ENCODE results near the gene IFT172. TPM values are rescaled to one million over a fixed set of nuclear protein-coding genes. Genes with fewer than 3 reads are reported as not detected.

The IFT172 gene
- total RNA-seq, 4 donors from 2014 or later = 9.7 to 63.1 (median 48.2) TPM

DNA sequence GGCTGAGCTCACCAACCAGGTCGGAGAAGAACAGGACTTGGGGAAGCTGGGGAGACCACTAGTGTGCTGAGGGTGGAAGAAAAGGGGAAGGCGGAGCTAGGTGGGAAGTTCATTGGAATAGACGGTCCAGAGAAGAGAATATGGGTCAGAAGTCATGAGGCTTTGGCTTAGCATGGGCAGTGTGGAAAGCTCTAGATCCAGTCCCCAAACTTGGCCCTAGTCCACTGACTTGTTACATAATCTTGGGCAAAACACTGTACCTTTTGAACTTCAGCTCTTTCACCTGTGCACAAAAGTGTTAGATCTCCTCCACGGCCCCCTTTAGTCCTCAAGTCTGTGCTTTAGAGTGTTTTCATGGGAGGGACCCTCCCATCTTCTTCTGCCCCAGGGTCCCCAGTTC is 17.8 kb upstream of the IFT172 start:
- Histone ChIP-seq H3K36me3 (no peaks in the 10 kb centered on the region), H3K27me3 (no peaks in the 10 kb centered on the region), H3K4me3 (no peak overlapping the region), H3K4me1 (no peaks in the 10 kb centered on the region), H3K27ac (no peak overlapping the region), H3K9me3 (no peaks in the 10 kb centered on the region)
- TF ChIP-seq POLR2A (IDR thresholded peaks at IDR 0.05) (no peak), CTCF (IDR thresholded peaks at IDR 0.05) (no peak)
- no peak for DNase-seq
- intact Hi-C loops (cut with DNase I; ENCODE audit: low total_unique reads) = no loop called here

DNA sequence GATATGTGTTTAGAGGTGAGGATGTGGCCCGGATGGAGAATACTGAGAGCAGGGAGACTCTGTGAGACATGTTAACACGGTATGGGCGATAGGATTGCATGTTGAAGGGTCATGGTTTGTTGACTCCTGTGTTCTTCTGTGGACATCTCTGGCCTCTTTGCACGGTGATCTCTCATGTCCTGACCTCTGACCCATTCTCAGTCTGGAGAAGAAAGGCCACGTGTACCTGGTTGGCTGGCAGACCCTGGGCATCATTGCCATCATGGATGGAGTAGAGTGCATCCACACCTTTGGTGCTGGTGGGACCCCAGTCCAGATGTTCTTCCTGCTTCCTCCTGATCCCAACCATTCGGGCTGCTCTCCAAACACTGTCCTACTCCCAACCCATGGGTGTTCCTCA is 17.0 kb upstream of the IFT172 start:
- Histone ChIP-seq H3K27ac (no peak overlapping the region), H3K36me3 (no peaks in the 10 kb centered on the region), H3K4me3 (no peak overlapping the region), H3K4me1 (no peaks in the 10 kb centered on the region), H3K9me3 (no peaks in the 10 kb centered on the region), H3K27me3 (no peaks in the 10 kb centered on the region)
- intact Hi-C loops (cut with DNase I; ENCODE audit: low total_unique reads) = no loop called here
- TF ChIP-seq POLR2A (IDR thresholded peaks at IDR 0.05) (no peak), CTCF (IDR thresholded peaks at IDR 0.05) (no peak)
- DNase-seq = no peak

GRCh38 chr2:27502142-27502541 is 12.6 kb upstream of the IFT172 start:
- TF ChIP-seq CTCF (IDR thresholded peaks at IDR 0.05) (no peak), POLR2A (IDR thresholded peaks at IDR 0.05) (no peak)
- intact Hi-C loops (cut with DNase I; ENCODE audit: low total_unique reads) = no loop called here
- Histone ChIP-seq H3K4me1 (no peaks in the 10 kb centered on the region), H3K27ac (no peak overlapping the region), H3K27me3 (no peaks in the 10 kb centered on the region), H3K9me3 (no peaks in the 10 kb centered on the region), H3K36me3 (no peaks in the 10 kb centered on the region), H3K4me3 (no peak overlapping the region)
- DNase-seq = no peak

- no peaks in the 10 kb centered on the region for H3K9me3 ChIP-seq
- H3K4me3 ChIP-seq = no peak overlapping the region
- TF ChIP-seq POLR2A (IDR thresholded peaks at IDR 0.05) (no peak), CTCF (IDR thresholded peaks at IDR 0.05) (no peak)
- H3K4me1 ChIP-seq = no peaks in the 10 kb centered on the region
- H3K27ac ChIP-seq = no peak overlapping the region
- no peaks in the 10 kb centered on the region for H3K36me3 ChIP-seq
- no peak for DNase-seq
- intact Hi-C loops (cut with DNase I; ENCODE audit: low total_unique reads) = no loop called here
- no peaks in the 10 kb centered on the region for H3K27me3 ChIP-seq
Observed at GRCh38 chr2:27501042-27501441, 11.5 kb upstream of the IFT172 start.

- no peaks in the 10 kb centered on the region for H3K36me3 ChIP-seq
- H3K27me3 ChIP-seq = no peaks in the 10 kb centered on the region
- intact Hi-C loops (cut with DNase I; ENCODE audit: low total_unique reads) = no loop called here
- TF ChIP-seq POLR2A (IDR thresholded peaks at IDR 0.05) (no peak), CTCF (IDR thresholded peaks at IDR 0.05) (no peak)
- no peaks in the 10 kb centered on the region for H3K4me1 ChIP-seq
- no peaks in the 10 kb centered on the region for H3K9me3 ChIP-seq
- no peak overlapping the region for H3K4me3 ChIP-seq
- H3K27ac ChIP-seq = no peak overlapping the region
- DNase-seq = no peak
Observed at GRCh38 chr2:27498975-27499374, 9.4 kb upstream of the IFT172 start.

Data from uterus (tissue), 4 donors.